Epithelial cell of esophagus (primary cell): ENCODE data around the gene HTR4.
A peak's percentile ranks its signal among the peaks of the same experiment; 100 is the strongest.

Source experiments
- DNase-seq: peaks from one replicate; pipeline ENCODE4 v3.0.0; 2010; ENCODE audit warnings: low read depth
- H3K4me3 ChIP-seq: 2 replicates; pipeline ENCODE4 v1.5.1; 2011; ENCODE audit warnings: mild to moderate bottlenecking, low read length, control low read depth
- TF ChIP-seq, protein P1 (sequence below): IDR thresholded peaks from 2 replicates; pipeline ENCODE4 v1.5.1; 2011; ENCODE audit warnings: low read depth, mild to moderate bottlenecking, low read length, control low read depth, inconsistent platforms; ENCODE audit not compliant: insufficient read depth; ENCODE audit errors: missing control alignments

The HTR4 gene

GRCh38 chr5:148615644-148616275 is 38.6 kb downstream of the HTR4 start:
- TF ChIP-seq, protein P1, sequence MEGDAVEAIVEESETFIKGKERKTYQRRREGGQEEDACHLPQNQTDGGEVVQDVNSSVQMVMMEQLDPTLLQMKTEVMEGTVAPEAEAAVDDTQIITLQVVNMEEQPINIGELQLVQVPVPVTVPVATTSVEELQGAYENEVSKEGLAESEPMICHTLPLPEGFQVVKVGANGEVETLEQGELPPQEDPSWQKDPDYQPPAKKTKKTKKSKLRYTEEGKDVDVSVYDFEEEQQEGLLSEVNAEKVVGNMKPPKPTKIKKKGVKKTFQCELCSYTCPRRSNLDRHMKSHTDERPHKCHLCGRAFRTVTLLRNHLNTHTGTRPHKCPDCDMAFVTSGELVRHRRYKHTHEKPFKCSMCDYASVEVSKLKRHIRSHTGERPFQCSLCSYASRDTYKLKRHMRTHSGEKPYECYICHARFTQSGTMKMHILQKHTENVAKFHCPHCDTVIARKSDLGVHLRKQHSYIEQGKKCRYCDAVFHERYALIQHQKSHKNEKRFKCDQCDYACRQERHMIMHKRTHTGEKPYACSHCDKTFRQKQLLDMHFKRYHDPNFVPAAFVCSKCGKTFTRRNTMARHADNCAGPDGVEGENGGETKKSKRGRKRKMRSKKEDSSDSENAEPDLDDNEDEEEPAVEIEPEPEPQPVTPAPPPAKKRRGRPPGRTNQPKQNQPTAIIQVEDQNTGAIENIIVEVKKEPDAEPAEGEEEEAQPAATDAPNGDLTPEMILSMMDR, result no peak
- H3K4me3 ChIP-seq, result no peak overlapping the region
- DNase-seq, result peak; percentile 6

- TF ChIP-seq, protein P1, result no peak
- no peak for DNase-seq
These were observed 46.9 kb downstream of the HTR4 start for GRCh38 chr5:148607406-148607805.

GRCh38 chr5:148606296-148606695 is 48.0 kb downstream of the HTR4 start:
- H3K4me3 ChIP-seq, result no peak overlapping the region
- DNase-seq, result no peak
- TF ChIP-seq, protein P1, result no peak

More at GRCh38 chr5:148607406-148607805, 46.9 kb downstream of the HTR4 start:
- no peak overlapping the region for H3K4me3 ChIP-seq

DNA sequence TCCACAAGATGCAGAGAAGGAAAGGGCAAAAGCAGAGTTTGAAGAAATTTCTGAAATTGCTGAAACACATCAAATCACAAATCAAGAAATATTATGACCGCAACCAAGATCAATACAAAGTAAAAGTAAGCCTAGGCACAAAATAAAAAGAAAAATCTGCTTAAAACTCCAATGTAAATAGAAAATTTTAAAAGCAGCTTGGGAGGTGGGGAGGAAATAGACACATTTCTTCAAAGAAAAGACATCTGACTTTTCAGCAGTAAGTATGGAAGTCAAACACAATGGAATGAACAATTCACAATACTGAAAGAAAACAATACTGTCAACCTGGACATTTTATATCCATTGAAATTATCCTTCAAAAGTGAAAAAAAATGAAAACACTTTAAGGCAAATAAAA is 55.1 kb downstream of the HTR4 start:
- DNase-seq, result no peak
- no peak overlapping the region for H3K4me3 ChIP-seq
- TF ChIP-seq, protein P1, result no peak

DNA sequence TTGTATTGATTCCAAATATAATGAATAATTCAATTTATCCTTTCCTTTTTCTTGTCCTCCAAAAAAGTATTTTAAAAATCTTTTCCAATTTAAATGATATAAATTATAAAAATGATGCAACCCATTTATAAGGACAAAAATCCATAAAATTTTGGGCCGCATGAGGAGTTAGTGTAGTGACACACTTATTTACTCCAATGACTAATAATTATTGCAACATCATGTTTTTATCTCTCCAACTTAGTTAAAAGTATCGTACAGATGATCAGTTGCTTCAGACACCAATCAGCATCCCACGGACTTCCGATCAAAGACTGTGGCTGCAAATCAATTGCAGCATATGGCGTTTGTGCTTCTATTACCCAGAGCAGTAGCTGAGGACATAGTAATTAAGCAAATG is 58.6 kb downstream of the HTR4 start:
- DNase-seq, result no peak
- no peak overlapping the region for H3K4me3 ChIP-seq
- TF ChIP-seq, protein P1, result no peak

- TF ChIP-seq, protein P1, result no peak
- no peak for DNase-seq
These were observed 67.5 kb downstream of the HTR4 start for GRCh38 chr5:148586796-148587195.

DNA sequence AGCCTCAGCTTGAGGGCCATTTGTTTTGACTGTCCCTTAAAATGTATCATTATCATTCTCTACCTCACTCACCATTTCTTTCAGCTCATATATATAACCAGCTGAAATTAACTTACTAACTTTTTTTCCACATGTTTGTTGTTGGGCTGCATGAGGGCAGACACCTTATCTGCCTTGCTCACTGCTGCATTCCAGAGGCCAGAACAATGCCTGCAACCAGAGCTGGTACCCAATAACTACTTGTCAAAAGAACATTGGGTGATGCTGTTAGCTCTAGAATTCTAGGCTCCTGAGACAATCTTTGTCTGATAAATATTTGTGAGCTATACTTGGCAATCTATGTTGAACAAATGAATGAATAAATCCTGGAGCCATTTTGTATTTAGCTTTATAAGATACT is 68.3 kb downstream of the HTR4 start:
- DNase-seq, result peak; percentile 4
- H3K4me3 ChIP-seq, result no peak overlapping the region
- TF ChIP-seq, protein P1, result peak; percentile 27

More at GRCh38 chr5:148586796-148587195, 67.5 kb downstream of the HTR4 start:
- no peak overlapping the region for H3K4me3 ChIP-seq
